SK-N-MC (cell line): ENCODE measurements around the gene NCK2.

Experiments
- EZH2 ChIP-seq: fragments of 200-600 bp; sonication (generic); IDR thresholded peaks from one replicate; pipeline ENCODE4 v1.6.1; 2017; ENCODE audit warnings: antibody characterized with exemption
- FOXP2 ChIP-seq: optimal IDR thresholded peaks from 2 replicates; pipeline ENCODE3; 2011; ENCODE audit warnings: mild to moderate bottlenecking, moderate library complexity; ENCODE audit not compliant: insufficient read depth; ENCODE audit errors: extremely low read length, control extremely low read depth
- POLR2AphosphoS5 ChIP-seq: IDR thresholded peaks from 2 replicates; pipeline ENCODE4 v1.6.1; 2012; ENCODE audit warnings: mild to moderate bottlenecking, low read depth, low read length, borderline replicate concordance

- TF ChIP-seq EZH2 = no peak
- no peak for TF ChIP-seq POLR2AphosphoS5
- TF ChIP-seq FOXP2 = no peak
These were observed 6.6 kb downstream of the NCK2 start for GRCh38 chr2:105751272-105751671.
